Embryonic facial prominence (tissue), 1 donor: ENCODE data around the gene FPGS.
"Not testable (repeated sequence)": the region's sequence is repeated elsewhere in the genome, so short reads cannot be mapped to it uniquely, and the experiment has no call there.

Experiments used
- DNase-seq: peaks from one replicate; pipeline ENCODE4 v3.0.0-alpha.2; 2016; ENCODE audit errors: extremely low spot score

FPGS gene

DNA sequence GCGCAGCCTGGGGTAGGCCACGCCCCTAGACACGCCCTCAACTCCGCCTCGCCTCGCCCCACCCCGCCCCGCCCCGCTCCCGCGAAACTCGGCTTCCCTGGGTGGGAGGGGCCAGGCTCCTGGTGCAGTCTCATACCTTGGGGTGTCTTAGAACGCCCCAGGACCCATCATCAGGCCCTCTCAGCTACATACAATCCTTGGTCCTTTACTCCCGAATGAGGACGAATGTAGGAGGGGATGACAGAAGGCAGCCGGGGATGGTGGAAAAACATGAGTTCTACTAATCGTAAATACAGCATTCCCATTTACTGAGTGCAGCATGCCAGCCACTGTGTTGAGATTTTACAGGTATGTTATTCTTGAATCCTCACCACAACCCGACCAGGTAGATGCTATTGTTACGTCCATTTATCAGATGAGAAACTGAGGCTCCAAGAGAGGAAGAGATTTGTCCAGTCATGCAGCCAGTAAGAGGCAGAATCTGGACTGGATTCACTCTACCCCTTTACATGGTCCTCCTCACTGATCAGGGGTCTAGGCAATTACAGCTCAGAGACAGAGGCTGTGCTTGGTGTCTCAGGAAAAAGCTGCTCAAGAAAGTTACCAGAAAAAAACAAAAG lies 31.0 kb upstream of the FPGS start:
- DNase-seq: no peak

DNA sequence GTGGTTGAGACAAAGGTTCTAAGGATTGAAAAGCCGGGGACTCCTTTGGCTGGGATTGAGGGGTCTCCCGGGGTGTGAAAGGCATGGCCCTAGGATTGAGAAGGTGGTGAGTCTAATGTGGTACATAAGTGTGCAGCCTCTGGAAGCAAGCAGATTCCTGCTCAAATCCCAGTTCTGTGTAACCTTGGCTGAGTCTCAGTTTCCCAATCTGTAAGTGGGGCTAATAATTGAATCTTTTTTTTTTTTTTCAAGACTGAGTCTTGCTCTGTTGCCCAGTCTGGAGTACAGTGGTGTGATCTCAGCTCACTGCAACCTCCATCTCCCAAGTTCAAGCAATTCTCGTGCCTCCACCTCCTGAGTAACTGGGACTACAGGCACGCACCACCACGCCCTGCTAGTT lies 30.1 kb upstream of the FPGS start:
- no peak for DNase-seq

DNA sequence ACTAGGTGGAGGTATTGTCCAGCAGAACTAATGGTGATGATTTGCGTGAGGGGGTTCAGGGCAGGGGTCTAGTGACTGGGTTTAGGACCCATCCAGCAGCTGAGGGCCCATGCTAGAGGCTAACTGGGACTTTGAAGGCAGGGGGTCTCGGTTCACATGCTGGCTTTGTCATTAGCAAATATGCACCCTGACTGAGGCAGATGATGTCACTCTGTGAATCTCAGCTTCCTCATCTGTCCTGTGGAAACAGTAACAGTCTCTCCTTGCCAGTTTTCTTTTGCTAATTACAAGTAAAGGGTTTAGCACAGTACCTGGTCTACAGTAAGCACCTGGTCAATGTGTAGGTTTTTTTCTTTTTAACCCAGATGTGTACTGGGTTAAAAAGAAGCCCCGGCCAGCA lies 29.4 kb upstream of the FPGS start:
- DNase-seq: no peak

DNA sequence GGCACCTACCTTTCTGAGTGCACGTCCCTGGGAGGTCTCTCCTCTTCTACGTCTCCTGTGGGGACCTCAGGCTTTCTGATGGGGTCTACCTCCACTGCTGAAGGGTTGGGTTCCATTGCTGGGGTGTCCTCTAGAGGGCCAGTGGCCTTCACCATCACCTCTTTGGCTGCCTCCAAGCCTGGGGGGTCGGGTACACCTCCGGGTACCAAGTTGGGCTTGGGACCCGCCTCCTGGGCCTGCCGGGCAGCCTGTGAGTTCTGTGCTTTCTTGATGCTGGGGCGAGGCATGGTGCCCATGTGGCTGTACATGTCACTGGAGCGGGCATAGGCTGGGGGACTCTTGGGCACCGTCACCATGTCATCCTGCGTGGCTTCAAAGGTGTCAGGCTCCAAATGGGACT lies 28.7 kb upstream of the FPGS start:
- DNase-seq: no peak

DNA sequence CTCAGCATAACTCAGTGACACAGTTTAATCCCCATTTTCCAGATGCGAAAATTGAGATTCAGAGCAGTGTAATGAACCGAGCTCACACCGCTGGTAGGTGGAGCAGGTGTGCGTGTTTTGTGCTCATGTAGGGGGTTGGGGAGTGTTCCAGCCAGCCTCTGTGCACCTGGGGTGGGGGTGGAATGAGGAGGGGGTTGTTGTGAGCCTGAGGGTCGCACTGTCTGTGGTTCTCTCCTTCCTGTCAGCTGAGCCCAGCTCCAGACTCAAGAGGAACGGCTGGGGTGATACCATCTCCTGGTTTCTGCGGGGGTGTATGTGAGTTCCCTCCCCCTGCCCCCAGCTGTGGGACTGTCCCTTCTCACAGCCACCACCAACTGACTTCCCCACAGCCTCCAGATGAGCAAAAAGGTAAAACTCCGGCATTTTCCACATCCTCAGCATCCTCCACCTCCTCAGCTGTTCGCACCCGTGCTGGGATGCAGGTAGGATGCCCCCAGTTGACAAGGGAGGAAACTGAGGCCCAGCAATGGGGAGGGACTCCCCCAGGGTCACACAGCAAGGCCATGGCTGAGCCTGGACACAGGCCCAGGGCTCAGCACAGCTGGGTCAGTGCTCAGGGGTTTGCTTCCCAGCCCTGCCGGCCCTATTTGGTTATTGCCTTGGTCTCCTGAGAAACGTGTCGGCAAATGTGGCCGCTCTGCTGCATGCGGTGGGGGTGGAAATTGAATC lies 26.3 kb upstream of the FPGS start:
- no peak for DNase-seq

DNA sequence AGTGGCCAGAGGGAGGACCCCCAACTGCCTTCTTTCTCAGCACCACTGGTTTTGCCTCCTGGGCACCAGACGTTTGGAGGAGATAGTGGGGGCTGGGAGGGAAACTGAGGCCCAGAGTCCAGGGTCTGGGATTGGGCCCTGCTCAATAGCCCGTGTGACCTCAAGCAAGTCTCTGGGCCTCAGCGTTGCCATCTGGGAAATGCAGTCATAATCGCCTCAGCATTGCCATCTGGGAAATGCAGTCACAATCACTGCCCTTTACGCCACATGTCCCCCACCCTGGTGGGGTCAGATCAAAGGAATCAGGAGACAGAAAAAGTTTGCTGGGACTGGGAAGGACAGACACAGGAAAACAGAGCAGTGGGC lies 25.8 kb upstream of the FPGS start:
- no peak for DNase-seq

DNA sequence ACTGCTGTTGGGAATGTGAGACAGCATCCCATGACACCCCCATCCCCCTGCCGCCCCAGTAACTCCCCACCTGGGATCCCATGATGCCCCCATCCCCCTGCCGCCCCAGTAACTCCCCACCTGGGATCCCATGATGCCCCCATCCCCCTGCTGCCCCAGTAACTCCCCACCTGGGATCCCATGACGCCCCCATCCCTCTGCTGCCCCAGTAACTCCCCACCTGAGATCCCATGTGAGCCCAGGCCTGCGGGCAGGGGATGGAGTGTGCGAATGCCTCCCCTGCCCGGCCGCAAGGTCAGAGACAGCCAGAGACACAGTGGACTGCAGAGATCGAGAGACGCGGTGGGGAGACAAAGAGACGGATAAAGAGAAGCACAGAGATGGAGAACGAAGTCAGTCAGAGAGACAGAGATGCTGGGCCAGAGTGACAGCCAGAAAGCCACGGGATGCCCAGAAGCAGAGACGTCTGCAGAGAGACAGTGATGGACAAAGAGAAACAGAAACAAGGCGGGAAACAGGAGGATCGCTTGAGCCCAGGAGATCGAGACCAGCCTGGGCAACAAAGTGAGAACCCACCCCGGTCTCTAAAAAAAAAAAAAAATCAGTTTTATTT lies 25.2 kb upstream of the FPGS start:
- DNase-seq: no peak

DNA sequence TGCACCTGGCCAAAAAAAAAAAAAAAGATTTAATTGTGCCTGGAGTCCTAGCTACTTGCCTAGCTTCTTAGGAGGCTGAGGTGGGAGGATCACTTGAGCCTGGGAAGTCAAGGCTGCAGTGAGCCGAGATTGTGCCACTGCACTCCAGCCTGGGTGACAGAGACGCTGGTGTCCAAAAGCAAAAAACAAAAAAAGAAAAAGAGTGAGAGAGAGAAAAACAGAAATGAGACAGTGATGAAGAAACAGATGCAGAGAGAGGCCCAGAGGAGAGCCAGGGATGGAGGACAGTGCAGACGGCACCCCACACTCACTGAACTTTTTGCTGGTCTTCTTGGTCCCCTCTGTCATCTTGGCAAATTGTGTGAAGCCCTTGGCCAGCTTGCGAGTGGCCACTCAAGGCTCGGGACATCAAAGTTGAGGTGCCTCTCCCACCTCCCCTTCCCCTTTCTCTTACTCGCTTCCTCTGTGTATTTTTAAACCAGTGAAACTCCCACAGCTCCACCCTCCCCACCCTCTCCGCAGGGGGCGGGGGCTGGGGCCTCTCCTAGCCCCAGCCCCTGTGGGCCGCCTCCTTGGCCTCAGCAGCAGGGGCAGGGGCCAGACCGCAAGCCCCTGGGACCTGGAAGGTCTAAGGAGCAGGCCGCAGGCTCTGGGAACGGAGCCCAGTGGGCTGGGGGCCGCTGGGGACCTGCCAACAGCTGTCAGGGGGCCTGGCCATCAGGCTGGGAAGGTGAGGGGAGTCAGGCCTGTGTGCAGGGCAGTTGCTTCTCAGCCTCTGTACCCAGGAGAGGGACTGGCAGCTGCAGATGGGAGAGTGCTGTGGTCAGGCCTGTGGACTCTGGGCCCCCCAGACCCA lies 24.2 kb upstream of the FPGS start, which contains the start of gene SH2D3C:
Gene SH2D3C, minus strand, starts transcription at position 387 of the 856 bp plus-strand sequence. Its CDS starts 39 bp downstream, at position 348.
- no peak for DNase-seq

DNA sequence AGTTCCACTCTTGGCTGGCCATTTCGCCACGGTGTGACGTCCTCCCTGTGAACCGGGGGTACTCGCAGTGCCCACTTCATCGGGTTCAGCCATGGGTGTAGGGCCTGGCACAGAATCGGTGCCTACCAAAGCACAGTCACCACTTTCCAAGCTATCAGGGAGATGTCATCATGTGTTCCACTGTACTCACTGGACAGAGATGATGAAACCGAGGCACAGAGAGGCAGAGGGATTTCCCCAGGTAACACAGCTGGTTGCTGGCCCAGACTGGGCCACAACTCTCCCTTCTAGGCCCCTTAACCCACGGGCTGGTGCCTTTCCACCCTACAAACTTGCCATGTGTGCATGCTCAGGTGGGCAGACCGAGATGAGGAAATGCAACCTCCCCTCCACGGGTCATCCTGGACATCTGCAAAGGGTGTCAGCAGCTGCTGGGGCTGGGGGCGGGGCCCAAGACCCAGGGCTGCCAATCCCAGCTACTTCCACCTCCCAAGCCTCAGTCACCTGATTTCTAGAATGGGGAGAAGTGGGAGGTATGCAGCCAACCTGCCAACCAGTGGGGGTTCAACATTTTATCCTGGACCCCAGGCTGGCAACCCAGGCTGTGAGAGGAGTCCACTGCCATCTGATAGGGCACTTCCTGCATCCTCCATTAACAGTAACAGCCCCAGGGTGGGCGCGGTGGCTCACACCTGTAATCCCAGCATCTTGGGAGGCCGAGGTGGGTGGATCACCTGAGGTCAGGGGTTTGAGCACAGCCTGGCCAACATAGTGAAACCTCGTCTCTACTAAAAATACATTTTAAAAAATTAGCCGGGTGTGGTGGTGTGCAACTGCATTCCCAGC lies 23.3 kb upstream of the FPGS start:
- DNase-seq: no peak

DNA sequence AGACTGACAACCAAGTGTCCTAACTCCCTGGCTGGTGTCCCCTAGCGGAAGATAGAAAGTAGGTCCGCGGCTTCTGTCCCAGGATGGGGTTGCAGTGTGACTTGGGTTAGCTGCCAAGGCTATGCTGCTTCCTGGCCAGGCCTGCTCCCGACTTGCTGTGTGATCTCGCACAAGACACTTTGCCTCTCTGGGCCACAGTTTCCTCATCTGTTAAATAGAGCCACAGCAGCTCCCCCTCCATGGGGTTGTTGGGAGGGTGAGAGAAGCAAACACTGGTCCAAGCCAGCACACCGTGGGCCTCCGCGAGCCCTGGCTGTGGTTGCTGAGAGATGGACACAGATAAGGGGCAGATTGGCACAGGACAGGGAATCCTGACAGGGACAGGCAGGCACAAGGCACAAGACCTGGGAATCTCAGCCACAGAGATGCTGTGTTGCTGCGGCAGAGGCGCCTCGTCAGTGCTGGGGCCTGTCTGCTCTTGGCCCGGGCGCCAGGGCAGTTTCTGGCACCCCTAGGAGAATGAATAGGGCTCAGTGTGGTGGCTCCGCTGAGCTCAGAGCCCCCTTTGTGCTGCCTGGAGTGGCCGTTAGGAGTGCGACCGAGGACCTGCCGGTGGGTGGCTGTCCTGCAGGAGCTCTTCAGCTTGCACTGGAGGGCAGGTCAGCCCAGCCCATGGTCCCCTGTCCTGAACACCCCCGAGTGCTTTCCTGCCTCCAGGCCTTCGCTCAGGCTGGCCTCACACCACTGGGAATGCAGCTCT lies 22.4 kb upstream of the FPGS start:
- DNase-seq: no peak

DNA sequence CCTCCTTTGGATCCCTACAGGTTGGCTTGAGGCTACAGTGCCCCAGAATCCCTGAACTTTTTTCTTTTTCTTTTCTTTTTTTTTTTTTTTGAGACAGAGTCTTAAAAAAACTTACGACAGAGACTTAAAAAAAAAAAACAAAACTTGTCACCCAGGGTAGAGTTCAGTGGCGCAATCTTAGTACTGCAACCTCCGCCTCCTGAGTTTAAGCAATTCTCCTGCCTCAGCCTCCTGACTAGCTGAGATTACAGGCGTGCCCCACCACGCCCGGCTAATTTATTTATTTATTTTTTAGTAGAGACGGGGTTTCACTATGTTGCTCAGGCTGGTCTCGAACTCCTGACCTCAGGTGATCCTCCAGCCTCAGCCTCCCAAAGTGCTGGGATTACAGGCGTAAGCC lies 21.8 kb upstream of the FPGS start:
- DNase-seq: not testable (repeated sequence)

DNA sequence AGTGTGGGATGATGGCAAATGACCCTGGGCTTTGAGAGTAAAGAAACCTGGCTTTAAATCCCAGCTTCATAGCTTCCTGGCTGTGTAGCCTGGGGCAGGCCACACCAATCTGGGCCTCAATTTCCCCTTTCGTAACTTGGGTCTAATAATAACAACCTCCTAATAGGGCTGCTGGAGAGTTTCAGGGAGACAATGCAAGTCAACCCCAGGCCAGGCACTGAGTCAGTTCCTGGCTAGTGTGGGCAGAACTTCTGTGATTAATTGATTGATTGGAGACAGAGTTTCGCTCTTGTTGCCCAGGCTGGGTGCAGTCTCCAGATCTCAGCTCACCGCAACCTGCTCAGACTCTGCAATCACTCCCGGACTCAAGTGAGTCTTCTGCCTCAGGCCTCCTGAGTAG lies 20.9 kb upstream of the FPGS start:
- DNase-seq: no peak

DNA sequence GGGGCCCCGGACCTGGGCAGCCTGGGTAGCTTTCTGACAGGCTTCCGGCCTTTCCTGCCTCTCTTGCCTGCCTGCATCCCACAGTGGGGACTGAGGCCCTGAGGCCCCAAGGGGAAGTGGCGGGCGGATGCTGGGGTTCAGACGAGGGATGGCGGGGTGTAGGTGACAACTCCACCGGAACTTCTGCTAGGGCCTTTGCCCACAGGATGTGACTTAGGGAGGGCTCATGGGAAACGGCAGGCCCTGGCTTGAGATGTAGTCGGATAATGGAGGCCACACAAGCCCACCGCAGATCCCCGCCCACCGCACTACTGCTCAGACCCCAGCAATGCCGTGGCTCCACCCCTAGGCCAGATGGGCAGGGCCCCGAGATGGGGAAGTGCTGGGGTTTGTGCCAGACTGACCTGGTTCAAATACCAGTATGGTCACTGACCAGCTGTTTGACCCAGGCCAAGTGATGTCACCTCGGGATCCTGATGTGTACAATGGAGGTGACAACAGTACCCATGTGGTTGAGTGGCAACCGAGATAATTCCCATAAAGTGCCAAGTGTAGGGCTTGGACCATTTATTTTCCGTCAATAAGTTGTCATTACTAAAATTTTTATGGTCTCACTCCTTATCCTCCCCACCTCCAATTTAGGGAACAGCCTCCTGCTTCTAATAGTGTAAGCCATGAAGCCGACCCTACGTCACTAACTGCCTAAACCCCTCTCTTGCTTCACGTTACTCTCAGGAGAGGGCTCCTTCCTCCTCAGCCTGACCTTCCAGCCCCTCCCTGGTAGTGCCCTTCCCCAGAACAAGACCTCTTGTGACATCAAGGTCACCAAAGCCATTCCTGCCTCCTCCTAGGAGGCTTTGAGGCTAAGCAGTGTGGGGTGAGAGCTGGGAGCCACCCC lies 19.3 kb upstream of the FPGS start:
- DNase-seq: no peak

DNA sequence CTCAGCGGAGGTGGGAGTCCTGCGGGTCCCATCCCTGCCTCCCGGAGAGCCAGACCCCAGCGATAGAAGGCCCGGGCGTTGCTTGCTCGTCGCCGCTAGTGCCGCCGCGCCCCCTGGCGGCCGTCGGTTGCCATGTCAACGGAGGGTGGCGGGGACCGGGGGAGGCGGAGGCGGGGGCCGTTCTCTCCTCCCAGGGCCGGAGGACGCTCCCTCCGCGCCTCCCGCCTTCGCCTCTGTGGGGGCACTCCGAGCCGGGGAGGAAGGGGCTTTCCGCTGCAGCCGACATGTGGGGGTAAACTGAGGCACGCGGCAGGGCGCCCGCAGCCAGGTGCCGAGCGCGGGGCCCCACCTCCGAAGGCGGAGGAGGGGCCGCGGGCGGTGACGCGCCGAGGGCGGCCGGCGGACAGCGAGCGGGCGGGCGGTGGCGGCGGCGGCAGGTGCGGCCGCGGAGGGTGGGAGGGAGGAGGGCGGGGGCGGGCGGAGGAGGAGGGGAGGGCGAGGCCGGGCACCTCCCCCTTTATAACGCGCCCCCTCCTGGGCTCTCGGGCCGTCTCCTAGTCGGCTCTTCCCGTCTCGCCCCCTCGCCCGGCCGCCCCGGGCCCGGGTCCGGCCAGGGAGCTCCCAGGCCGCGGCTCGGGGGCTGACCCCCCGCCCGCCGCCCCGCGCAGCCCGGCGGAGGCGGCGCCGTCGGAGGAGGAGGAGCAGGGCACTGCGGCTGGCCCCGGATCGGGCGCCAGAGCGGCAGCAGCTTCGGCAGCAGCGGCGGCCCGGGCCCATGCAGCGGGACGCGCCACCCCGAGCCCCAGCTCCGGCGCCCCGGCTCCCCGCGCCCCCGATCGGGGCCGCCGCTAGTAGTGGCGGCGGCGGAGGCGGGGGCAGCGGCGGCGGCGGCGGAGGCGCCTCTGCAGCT lies 17.4 kb upstream of the FPGS start:
- DNase-seq: peak; percentile 75

DNA sequence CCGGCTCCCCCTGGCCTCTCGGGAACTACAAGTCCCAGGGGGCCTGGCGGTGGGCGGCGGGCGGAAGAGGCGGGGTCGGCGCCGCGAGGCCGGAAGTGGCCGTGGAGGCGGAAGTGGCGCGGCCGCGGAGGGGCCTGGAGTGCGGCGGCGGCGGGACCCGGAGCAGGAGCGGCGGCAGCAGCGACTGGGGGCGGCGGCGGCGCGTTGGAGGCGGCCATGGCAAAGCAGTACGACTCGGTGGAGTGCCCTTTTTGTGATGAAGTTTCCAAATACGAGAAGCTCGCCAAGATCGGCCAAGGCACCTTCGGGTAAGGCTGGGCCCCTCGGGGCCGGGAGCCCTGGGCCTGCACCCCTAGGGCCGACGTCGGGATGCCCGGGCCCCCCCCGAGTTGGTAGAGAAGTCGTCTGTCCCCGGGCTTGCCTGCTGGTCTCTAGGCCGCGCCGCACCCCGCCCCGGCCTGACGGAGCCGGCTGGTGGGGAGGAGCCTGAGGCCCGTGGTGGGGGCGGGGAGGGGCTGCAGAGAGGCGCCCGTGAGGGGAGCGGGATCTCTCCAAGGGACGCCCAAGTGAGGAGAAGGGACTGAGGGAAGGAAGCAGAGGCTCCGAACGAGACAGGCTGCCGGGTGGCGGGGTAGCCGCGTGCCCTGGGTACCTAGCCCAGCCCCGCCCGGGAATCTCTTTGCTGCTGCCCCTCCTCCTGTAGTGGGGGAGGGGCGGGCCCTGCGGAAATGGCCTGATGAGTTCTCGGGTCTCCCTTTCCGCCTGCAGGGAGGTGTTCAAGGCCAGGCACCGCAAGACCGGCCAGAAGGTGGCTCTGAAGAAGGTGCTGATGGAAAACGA lies 16.5 kb upstream of the FPGS start, which contains the start of gene CDK9:
Gene CDK9, plus strand, starts transcription at position 102 of the 840 bp plus-strand sequence. Its CDS starts 115 bp downstream, at position 217.
- peak; percentile 74 for DNase-seq

DNA sequence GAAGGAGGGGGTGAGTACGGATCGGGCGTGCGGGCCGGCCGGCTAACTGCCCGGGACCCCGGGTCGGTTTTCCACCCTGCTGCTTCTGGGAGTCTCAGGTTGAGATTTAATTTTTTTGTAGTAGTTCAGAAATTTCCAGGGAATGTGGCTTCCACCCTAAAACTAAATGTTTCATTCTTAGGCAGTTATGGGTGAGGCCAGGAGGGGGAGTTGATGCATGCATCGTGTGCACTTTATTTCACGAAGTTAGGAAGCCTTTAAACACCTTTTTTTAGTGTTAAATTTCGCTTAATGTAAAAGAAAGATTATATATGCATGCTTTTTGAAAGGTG lies 15.9 kb upstream of the FPGS start:
- DNase-seq: no peak

DNA sequence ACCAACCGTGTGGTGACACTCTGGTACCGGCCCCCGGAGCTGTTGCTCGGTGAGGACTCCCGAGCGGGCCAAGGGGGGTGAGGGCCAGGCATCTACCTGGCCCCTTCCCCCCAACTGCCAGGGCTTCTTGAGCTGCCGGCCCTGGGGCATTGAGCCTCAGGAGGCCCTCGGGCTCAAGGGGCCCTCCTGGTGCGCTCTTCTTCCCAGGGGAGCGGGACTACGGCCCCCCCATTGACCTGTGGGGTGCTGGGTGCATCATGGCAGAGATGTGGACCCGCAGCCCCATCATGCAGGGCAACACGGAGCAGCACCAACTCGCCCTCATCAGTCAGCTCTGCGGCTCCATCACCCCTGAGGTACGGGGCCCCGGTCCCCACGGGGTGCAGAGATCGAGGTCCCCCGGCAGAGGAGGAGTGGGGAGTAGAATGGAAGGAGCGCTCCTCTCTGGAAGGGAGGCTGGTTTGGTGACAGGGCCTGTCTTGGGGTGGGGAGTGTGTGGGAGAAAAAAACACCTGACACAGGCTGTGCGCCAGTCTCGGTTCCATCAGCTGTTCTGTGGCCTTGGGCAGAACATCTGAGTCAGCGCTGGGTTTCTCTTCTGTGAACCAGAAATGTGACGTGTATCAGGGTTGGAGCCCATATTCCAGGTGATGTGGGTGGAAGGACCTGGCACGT lies 14.2 kb upstream of the FPGS start:
- no peak for DNase-seq
